Activated CD8-positive, alpha-beta memory T cell treated with anti-CD3 and anti-CD28 coated beads, Interleukin-2, amount 50 U/mL, for 24 hours (primary cell): ENCODE measurements around the gene HIGD1C.
"Not testable (repeated sequence)": the region's sequence is repeated elsewhere in the genome, so short reads cannot be mapped to it uniquely, and the experiment has no call there.

Source experiments
- DNase-seq: peaks from one replicate; pipeline ENCODE4 v3.0.0-alpha.2; 2020; ENCODE audit errors: extremely low read depth

HIGD1C gene

GRCh38 chr12:50933459-50934124 is 18.8 kb upstream of the HIGD1C start:
- no peak for DNase-seq

GRCh38 chr12:50934371-50934851 is 17.9 kb upstream of the HIGD1C start:
- DNase-seq: no peak

- DNase-seq: no peak
These were observed 17.1 kb upstream of the HIGD1C start for GRCh38 chr12:50934981-50935807.

- DNase-seq: no peak
These were observed 15.4 kb upstream of the HIGD1C start for GRCh38 chr12:50936821-50937530.

- DNase-seq: no peak
These were observed 14.7 kb upstream of the HIGD1C start for GRCh38 chr12:50937653-50938052.

GRCh38 chr12:50947933-50948626 is 4.3 kb upstream of the HIGD1C start:
- DNase-seq: no peak

- DNase-seq: no peak
These were observed 3.5 kb upstream of the HIGD1C start for GRCh38 chr12:50948798-50949197.

GRCh38 chr12:50949801-50950302 is 2.5 kb upstream of the HIGD1C start:
- no peak for DNase-seq

GRCh38 chr12:50951112-50951511 is 1.2 kb upstream of the HIGD1C start:
- no peak for DNase-seq

GRCh38 chr12:50953047-50953446 is 703 bp downstream of the HIGD1C start:
- no peak for DNase-seq

- not testable (repeated sequence) for DNase-seq
These were observed 2.4 kb downstream of the HIGD1C start for GRCh38 chr12:50954789-50955188.

GRCh38 chr12:50955288-50955687 is 2.9 kb downstream of the HIGD1C start:
- no peak for DNase-seq

- no peak for DNase-seq
These were observed 3.4 kb downstream of the HIGD1C start for GRCh38 chr12:50955697-50956096.

GRCh38 chr12:50960130-50960529 is 7.8 kb downstream of the HIGD1C start:
- DNase-seq: no peak

- DNase-seq: no peak
These were observed 9.4 kb downstream of the HIGD1C start for GRCh38 chr12:50961708-50962107.

GRCh38 chr12:50964432-50964831 is 12.1 kb downstream of the HIGD1C start:
- DNase-seq: no peak

GRCh38 chr12:50971946-50972345 is 19.6 kb downstream of the HIGD1C start:
- DNase-seq: no peak

- DNase-seq: no peak
These were observed 27.2 kb downstream of the HIGD1C start for GRCh38 chr12:50979369-50980052.

GRCh38 chr12:50980545-50980944 is 28.2 kb downstream of the HIGD1C start:
- no peak for DNase-seq

- no peak for DNase-seq
These were observed 29.2 kb downstream of the HIGD1C start for GRCh38 chr12:50981319-50982239.
